C4-2B (cell line): ENCODE data around the gene FOXM1.
"Not testable (repeated sequence)": the region's sequence is repeated elsewhere in the genome, so short reads cannot be mapped to it uniquely, and the experiment has no call there.

Experiments used
- H3K27ac ChIP-seq: fragments of 450-650 bp; 2 replicates; pipeline ENCODE4 v1.5.1; 2017
- CTCF ChIP-seq: fragments of 450-650 bp; conservative IDR thresholded peaks from 2 replicates; pipeline ENCODE4 v1.5.1; 2017; ENCODE audit warnings: mild to moderate bottlenecking
- ZFX ChIP-seq: fragments of 450-650 bp; IDR thresholded peaks from 2 replicates; pipeline ENCODE4 v1.6.1; 2017

The FOXM1 gene

GRCh38 chr12:2884810-2885209, 7.8 kb upstream of the FOXM1 start:
- TF ChIP-seq CTCF (no peak), ZFX (no peak)
- H3K27ac ChIP-seq, result no peak overlapping the region

GRCh38 chr12:2879853-2880252, 2.9 kb upstream of the FOXM1 start:
- no peak overlapping the region for H3K27ac ChIP-seq
- no peak for TF ChIP-seq CTCF
- no peak for TF ChIP-seq ZFX

GRCh38 chr12:2877953-2878732, 1.2 kb upstream of the FOXM1 start:
- TF ChIP-seq CTCF (no peak), ZFX (no peak)
- peak overlapping the region; percentile 90 for H3K27ac ChIP-seq

GRCh38 chr12:2876431-2877046, 435 bp downstream of the FOXM1 start:
- TF ChIP-seq CTCF (no peak), ZFX (peak; percentile 99)
- peak overlapping the region; percentile 90 for H3K27ac ChIP-seq

- not testable (repeated sequence) for H3K27ac ChIP-seq
Measured at GRCh38 chr12:2868986-2869632, 7.9 kb downstream of the FOXM1 start.

- no peak overlapping the region for H3K27ac ChIP-seq
- TF ChIP-seq CTCF, result no peak
- no peak for TF ChIP-seq ZFX
Measured at GRCh38 chr12:2864198-2864597, 12.8 kb downstream of the FOXM1 start.

- H3K27ac ChIP-seq, result not testable (repeated sequence)
Measured at GRCh38 chr12:2863402-2863801, 13.6 kb downstream of the FOXM1 start.

- no peak overlapping the region for H3K27ac ChIP-seq
- no peak for TF ChIP-seq ZFX
- TF ChIP-seq CTCF, result no peak
Measured at GRCh38 chr12:2862876-2863275, 14.1 kb downstream of the FOXM1 start.
